NCI-H69 (cell line): ENCODE results near the gene NSD1.
A peak's percentile ranks its signal among the peaks of the same experiment; 100 is the strongest.

ENCODE experiments used
- DNase-seq: peaks from one replicate; lab custom pipeline; 2025; lab: John Stamatoyannopoulos, UW

Gene NSD1

GRCh38 chr5:177133096-177133852 lies at the start of gene NSD1:
NSD1 (plus strand) TSS chr5:177133773; CDS start chr5:177135104, 1,331 bp downstream.
- peak; percentile 96 for DNase-seq

- DNase-seq, result no peak
Observed at GRCh38 chr5:177084175-177084574, 49.4 kb upstream of the NSD1 start.

GRCh38 chr5:177085985-177086653 lies 47.5 kb upstream of the NSD1 start:
- peak; percentile 85 for DNase-seq

GRCh38 chr5:177086654-177087397 lies 46.7 kb upstream of the NSD1 start, which contains the start of gene FGFR4:
FGFR4 (plus strand) TSS chr5:177086915; CDS start chr5:177089603, 2,688 bp downstream.
- DNase-seq, result peak; percentile 90

GRCh38 chr5:177087398-177088005 lies 46.1 kb upstream of the NSD1 start:
- peak; percentile 43 for DNase-seq

GRCh38 chr5:177089127-177089526 lies 44.4 kb upstream of the NSD1 start:
- DNase-seq, result no peak

- DNase-seq, result no peak
Observed at GRCh38 chr5:177089825-177090641, 43.5 kb upstream of the NSD1 start.

- DNase-seq, result no peak
Observed at GRCh38 chr5:177090813-177091212, 42.8 kb upstream of the NSD1 start.

GRCh38 chr5:177091232-177091631 lies 42.3 kb upstream of the NSD1 start:
- DNase-seq, result no peak

- DNase-seq, result no peak
Observed at GRCh38 chr5:177092178-177093081, 41.1 kb upstream of the NSD1 start.

GRCh38 chr5:177093082-177093712 lies 40.4 kb upstream of the NSD1 start:
- DNase-seq, result no peak

- DNase-seq, result no peak
Observed at GRCh38 chr5:177093803-177094202, 39.8 kb upstream of the NSD1 start.

- peak; percentile 53 for DNase-seq
Observed at GRCh38 chr5:177094224-177095087, 39.1 kb upstream of the NSD1 start.

GRCh38 chr5:177095088-177095669 lies 38.4 kb upstream of the NSD1 start:
- DNase-seq, result no peak

GRCh38 chr5:177096162-177097015 lies 37.2 kb upstream of the NSD1 start:
- DNase-seq, result no peak

GRCh38 chr5:177097016-177097985 lies 36.3 kb upstream of the NSD1 start:
- DNase-seq, result no peak
